Spleen (tissue), 11 donors: Measurements from ENCODE around the gene TGFB1I1. TPM values are rescaled to one million over a fixed set of nuclear protein-coding genes. Genes with fewer than 3 reads are reported as not detected.
A peak's percentile ranks its signal among the peaks of the same experiment; 100 is the strongest.

Experiments used
- DNase-seq: peaks from one replicate; pipeline ENCODE4 v3.0.0-alpha.2; 2020
- H3K27ac ChIP-seq, 8 donors: fragments of 200-600 bp; sonication (generic) in 7 of 8; 1 replicate in 4 of 8; 2 replicates in 4 of 8; pipeline versions ENCODE4 v1.5.0 to v1.8.0; 2016 to 2021; ENCODE audit warnings: inconsistent platforms in 4 of 8, mild to moderate bottlenecking in 4 of 8, moderate library complexity in 1 of 8
- H3K27me3 ChIP-seq, 7 donors: fragments of 200-600 bp; sonication (generic) in 6 of 7; replicated peaks in 1 of 7; 1 replicate in 4 of 7; 2 replicates in 3 of 7; pipeline versions ENCODE4 v1.5.0 to v1.8.0; 2016 to 2021; ENCODE audit warnings: inconsistent platforms in 3 of 7, mild to moderate bottlenecking in 1 of 7
- H3K36me3 ChIP-seq, 6 donors: fragments of 200-600 bp; sonication (generic) in 5 of 6; 1 replicate in 4 of 6; 2 replicates in 2 of 6; pipeline versions ENCODE4 v1.5.0 to v1.8.0; 2016 to 2021; ENCODE audit warnings: inconsistent platforms in 2 of 6
- H3K4me1 ChIP-seq, 6 donors: fragments of 200-600 bp; sonication (generic) in 5 of 6; 1 replicate in 3 of 6; 2 replicates in 3 of 6; pipeline versions ENCODE4 v1.5.0 to v1.8.0; 2016 to 2021; ENCODE audit warnings: inconsistent platforms in 3 of 6
- H3K4me3 ChIP-seq, 8 donors: fragments of 200-600 bp; sonication (generic) in 7 of 8; 1 replicate in 4 of 8; 2 replicates in 4 of 8; pipeline versions ENCODE4 v1.5.0 to v1.8.0; 2016 to 2021; ENCODE audit warnings: inconsistent platforms in 4 of 8, mild to moderate bottlenecking in 4 of 8, moderate library complexity in 2 of 8
- H3K9me3 ChIP-seq, 8 donors: fragments of 200-600 bp; sonication (generic) in 7 of 8; 1 replicate in 4 of 8; 2 replicates in 4 of 8; pipeline versions ENCODE4 v1.5.0 to v1.8.0; 2016 to 2021; ENCODE audit warnings: inconsistent platforms in 4 of 8
- POLR2A ChIP-seq, 3 donors: fragments of 450-650 bp; IDR thresholded peaks; one replicate each; pipeline ENCODE4 v1.5.1; 2017; ENCODE audit warnings: antibody characterized with exemption in 3 of 3, mild to moderate bottlenecking in 1 of 3
- POLR2AphosphoS5 ChIP-seq, 3 donors: sonication (generic); formaldehyde crosslinking; IDR thresholded peaks; one replicate each; pipeline ENCODE4 v1.5.1; 2017; ENCODE audit warnings: antibody characterized with exemption in 3 of 3
- WGBS, 5 donors: extraction: QIAGEN DNeasy Blood & Tissue Kit in 3 of 5; methylation state at CpG; one replicate each; pipeline versions ENCODE4 v1.1.5 to v1.1.7; 2013 to 2018; 5-methylcytosine and 5-hydroxymethylcytosine counted together
- intact Hi-C: fragments of 100-400 bp; cut with DNase I; formaldehyde crosslinking; loops from one replicate; pipeline ENCODE4 v1.15.0; 2023; ENCODE audit warnings: low total_unique reads
- polyA plus RNA-seq, 3 donors: library from polyadenylated mRNA; stranded (reverse); fragments of 200-250 nt; gene quantifications; one replicate each; pipeline ENCODE4 v1.2.1, GENCODE V29; 2013
- total RNA-seq, 7 donors: library from RNA; depleted of rRNA in 3 of 7; stranded (reverse); fragments of >200 nt in 3 of 7; fragmentation: NEBNext Ultra II Directional in 4 of 7; extraction: Animal tissue kit (Norgen Biotek cat#: 25700) in 4 of 7; gene quantifications; one replicate each; pipeline versions ENCODE4 v1.1.0 to v1.2.1, GENCODE V29; 2016 to 2021
- TF ChIP-seq, protein P1 (sequence below), 11 experiments: fragments of 200-600 bp in 7 of 11; fragments of 450-650 bp in 4 of 11; sonication (generic) in 4 of 11; IDR thresholded peaks in 8 of 11; conservative IDR thresholded peaks in 3 of 11; 1 replicate in 7 of 11; 2 replicates in 4 of 11; pipeline versions ENCODE4 v1.4.0 to v1.8.0; 2016 to 2021; ENCODE audit warnings: antibody characterized with exemption in 11 of 11, inconsistent platforms in 4 of 11, mild to moderate bottlenecking in 1 of 11
- donor health status: healthy with polysubstance abuse.
- donor health status: DM: no; HTN: no; CAD: no; lungs with moderate emphysema.
- donor health status: DM: no; HTN: no; CAD: no.
- donor health status: Bipolar disorder and iron deficiency.
- donor health status: healthy.
- donor health status: DM: no; HTN: no; CAD: no.
- donor health status: DM: yes; HTN: yes; CAD: no.

TGFB1I1 gene
- total and polyA plus RNA-seq, 10 donors: 10.7 to 69.0 (median 27.4) TPM

DNA sequence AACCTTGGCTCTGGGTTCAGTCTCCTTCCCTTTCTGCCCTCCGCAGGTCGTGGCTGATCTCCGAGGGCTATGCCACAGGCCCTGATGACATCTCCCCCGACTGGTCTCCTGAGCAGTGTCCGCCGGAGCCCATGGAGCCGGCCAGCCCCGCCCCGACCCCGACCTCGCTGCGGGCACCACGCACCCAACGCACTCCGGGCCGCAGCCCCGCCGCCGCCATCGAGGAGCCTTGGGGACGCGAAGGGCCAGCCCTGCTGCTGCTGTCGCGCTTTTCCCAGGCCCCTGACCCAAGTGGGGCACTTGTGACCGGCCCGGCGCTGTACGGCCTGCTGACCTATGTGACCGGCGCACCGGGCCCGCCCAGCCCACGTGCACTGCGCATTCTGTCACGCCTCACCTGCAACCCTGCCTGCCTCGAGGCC is 7.6 kb upstream of the TGFB1I1 start:
- WGBS, 5 donors: 94 to 98% (median 96%) methylated on average over 28 to 36 of the region's 36 CpGs
- Histone ChIP-seq H3K36me3 (peaks cover 4 to 60% (median 49%) of the 10 kb centered on the region in 6 donors), H3K27me3 (no peaks in the 10 kb centered on the region), H3K4me3 (no peak overlapping the region), H3K9me3 (no peaks in the 10 kb centered on the region), H3K27ac (no peak overlapping the region), H3K4me1 (peaks cover 15 to 48% (median 21%) of the 10 kb centered on the region in 6 donors)
- intact Hi-C loops: no loop called here
- no peak for TF ChIP-seq POLR2AphosphoS5 (IDR thresholded peaks at IDR 0.05)
- TF ChIP-seq POLR2A (IDR thresholded peaks at IDR 0.05): no peak
- TF ChIP-seq, protein P1, sequence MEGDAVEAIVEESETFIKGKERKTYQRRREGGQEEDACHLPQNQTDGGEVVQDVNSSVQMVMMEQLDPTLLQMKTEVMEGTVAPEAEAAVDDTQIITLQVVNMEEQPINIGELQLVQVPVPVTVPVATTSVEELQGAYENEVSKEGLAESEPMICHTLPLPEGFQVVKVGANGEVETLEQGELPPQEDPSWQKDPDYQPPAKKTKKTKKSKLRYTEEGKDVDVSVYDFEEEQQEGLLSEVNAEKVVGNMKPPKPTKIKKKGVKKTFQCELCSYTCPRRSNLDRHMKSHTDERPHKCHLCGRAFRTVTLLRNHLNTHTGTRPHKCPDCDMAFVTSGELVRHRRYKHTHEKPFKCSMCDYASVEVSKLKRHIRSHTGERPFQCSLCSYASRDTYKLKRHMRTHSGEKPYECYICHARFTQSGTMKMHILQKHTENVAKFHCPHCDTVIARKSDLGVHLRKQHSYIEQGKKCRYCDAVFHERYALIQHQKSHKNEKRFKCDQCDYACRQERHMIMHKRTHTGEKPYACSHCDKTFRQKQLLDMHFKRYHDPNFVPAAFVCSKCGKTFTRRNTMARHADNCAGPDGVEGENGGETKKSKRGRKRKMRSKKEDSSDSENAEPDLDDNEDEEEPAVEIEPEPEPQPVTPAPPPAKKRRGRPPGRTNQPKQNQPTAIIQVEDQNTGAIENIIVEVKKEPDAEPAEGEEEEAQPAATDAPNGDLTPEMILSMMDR (IDR thresholded peaks at IDR 0.05 in 8 of 11, conservative IDR thresholded peaks at IDR 0.05 in 3 of 11): no peak
- peak; percentile 81 for DNase-seq

DNA sequence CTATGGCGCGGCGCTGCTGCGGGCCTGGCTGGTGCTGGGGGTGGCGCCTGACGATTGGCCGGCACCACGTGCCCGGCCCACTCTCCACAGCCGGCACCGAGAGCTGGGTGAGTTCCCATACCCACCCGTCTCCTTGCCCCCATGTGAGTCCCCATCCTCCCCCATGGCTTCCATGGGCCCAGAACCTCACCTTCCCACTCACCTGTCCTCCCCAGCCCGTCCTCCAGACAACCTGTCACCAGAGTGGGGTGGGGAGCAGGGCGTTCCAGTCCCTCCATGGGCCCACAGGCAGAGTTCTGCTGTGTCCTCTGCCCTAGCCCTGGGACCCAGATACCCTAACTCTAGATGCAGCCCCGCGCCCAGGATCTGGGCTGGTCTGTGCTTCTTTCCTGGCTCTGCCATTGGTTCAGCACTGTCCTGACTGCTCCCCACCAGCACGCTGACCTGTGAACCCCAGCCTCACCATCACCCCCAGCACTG is 7.1 kb upstream of the TGFB1I1 start:
- Histone ChIP-seq H3K27ac (no peak overlapping the region), H3K36me3 (peaks cover 4 to 60% (median 49%) of the 10 kb centered on the region in 6 donors), H3K4me1 (peaks cover 15 to 48% (median 21%) of the 10 kb centered on the region in 6 donors), H3K27me3 (no peaks in the 10 kb centered on the region), H3K4me3 (no peak overlapping the region), H3K9me3 (no peaks in the 10 kb centered on the region)
- intact Hi-C loops: no loop called here
- TF ChIP-seq POLR2AphosphoS5 (IDR thresholded peaks at IDR 0.05) (no peak), POLR2A (IDR thresholded peaks at IDR 0.05) (no peak)
- TF ChIP-seq, protein P1 (IDR thresholded peaks at IDR 0.05 in 8 of 11, conservative IDR thresholded peaks at IDR 0.05 in 3 of 11): no peak
- DNase-seq: peak; percentile 72
- 89 to 97% (median 93%) methylated on average over 10 to 17 of the region's 17 CpGs for WGBS, 5 donors

DNA sequence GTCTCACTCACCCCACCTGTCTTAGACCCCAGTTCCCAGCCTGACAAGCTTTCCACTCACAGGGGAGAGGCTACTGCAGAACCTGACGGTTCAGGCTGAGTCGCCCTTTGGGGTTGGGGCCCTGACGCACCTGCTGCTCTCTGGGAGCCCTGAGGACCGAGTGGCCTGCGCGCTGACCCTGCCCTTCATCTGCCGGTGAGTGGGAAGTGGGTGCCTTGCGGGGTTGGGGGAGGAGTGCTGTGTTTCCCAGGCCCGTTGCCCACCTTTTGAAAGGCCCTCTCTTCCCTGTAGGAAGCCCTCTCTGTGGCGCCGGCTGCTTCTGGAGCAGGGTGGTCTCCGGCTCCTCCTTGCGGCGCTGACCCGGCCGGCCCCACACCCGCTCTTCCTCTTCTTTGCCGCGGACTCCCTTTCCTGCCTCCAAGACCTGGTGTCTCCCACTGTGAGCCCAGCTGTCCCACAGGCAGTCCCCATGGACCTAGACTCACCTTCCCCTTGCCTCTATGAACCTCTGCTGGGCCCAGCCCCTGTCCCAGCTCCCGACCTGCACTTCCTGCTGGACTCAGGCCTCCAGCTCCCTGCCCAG is 6.1 kb upstream of the TGFB1I1 start:
- peak; percentile 74 for DNase-seq
- peaks cover 4 to 60% (median 49%) of the 10 kb centered on the region in 6 donors for H3K36me3 ChIP-seq
- no peaks in the 10 kb centered on the region for H3K9me3 ChIP-seq
- TF ChIP-seq POLR2A (IDR thresholded peaks at IDR 0.05): no peak
- TF ChIP-seq POLR2AphosphoS5 (IDR thresholded peaks at IDR 0.05): no peak
- TF ChIP-seq, protein P1 (IDR thresholded peaks at IDR 0.05 in 8 of 11, conservative IDR thresholded peaks at IDR 0.05 in 3 of 11): no peak
- H3K27me3 ChIP-seq: peaks cover 0 to 3% (median 0%) of the 10 kb centered on the region in 7 donors
- no peak overlapping the region for H3K27ac ChIP-seq
- WGBS, 5 donors: 73 to 94% (median 80%) methylated on average over 13 to 20 of the region's 20 CpGs
- no peak overlapping the region for H3K4me3 ChIP-seq
- H3K4me1 ChIP-seq: peaks cover 6 to 41% (median 12%) of the 10 kb centered on the region in 6 donors
- intact Hi-C loops: no loop called here

DNA sequence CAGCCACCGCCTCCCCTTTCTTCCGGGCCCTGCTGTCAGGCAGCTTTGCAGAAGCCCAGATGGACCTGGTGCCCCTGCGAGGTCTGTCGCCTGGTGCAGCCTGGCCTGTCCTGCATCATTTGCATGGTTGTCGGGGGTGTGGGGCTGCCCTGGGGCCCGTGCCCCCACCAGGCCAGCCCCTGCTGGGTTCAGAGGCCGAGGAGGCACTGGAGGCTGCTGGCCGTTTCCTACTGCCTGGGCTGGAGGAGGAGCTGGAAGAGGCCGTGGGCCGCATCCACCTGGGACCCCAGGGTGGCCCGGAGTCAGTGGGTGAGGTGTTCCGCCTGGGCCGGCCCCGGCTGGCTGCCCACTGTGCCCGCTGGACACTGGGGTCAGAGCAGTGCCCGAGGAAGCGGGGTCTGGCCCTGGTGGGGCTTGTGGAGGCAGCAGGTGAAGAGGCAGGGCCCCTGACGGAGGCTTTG is 5.5 kb upstream of the TGFB1I1 start:
- Histone ChIP-seq H3K27me3 (peaks cover 0 to 9% (median 2%) of the 10 kb centered on the region in 7 donors), H3K9me3 (no peaks in the 10 kb centered on the region), H3K4me1 (peaks cover 8 to 41% (median 11%) of the 10 kb centered on the region in 6 donors), H3K4me3 (no peak overlapping the region), H3K27ac (peak overlapping the region in 1 of 8 donors; percentile 34), H3K36me3 (peaks cover 4 to 60% (median 49%) of the 10 kb centered on the region in 6 donors)
- DNase-seq: peak; percentile 80
- intact Hi-C loops: no loop called here
- no peak for TF ChIP-seq POLR2A (IDR thresholded peaks at IDR 0.05)
- WGBS, 5 donors: 87 to 97% (median 95%) methylated on average over 11 to 18 of the region's 18 CpGs
